Left hindlimb (tissue), 1 donor: Measurements from ENCODE around the gene F2RL1.
"Not testable (repeated sequence)": the region's sequence is repeated elsewhere in the genome, so short reads cannot be mapped to it uniquely, and the experiment has no call there.

ENCODE experiments used
- DNase-seq: peaks from one replicate; pipeline ENCODE4 v3.0.0-alpha.2; 2018

The F2RL1 gene

DNA sequence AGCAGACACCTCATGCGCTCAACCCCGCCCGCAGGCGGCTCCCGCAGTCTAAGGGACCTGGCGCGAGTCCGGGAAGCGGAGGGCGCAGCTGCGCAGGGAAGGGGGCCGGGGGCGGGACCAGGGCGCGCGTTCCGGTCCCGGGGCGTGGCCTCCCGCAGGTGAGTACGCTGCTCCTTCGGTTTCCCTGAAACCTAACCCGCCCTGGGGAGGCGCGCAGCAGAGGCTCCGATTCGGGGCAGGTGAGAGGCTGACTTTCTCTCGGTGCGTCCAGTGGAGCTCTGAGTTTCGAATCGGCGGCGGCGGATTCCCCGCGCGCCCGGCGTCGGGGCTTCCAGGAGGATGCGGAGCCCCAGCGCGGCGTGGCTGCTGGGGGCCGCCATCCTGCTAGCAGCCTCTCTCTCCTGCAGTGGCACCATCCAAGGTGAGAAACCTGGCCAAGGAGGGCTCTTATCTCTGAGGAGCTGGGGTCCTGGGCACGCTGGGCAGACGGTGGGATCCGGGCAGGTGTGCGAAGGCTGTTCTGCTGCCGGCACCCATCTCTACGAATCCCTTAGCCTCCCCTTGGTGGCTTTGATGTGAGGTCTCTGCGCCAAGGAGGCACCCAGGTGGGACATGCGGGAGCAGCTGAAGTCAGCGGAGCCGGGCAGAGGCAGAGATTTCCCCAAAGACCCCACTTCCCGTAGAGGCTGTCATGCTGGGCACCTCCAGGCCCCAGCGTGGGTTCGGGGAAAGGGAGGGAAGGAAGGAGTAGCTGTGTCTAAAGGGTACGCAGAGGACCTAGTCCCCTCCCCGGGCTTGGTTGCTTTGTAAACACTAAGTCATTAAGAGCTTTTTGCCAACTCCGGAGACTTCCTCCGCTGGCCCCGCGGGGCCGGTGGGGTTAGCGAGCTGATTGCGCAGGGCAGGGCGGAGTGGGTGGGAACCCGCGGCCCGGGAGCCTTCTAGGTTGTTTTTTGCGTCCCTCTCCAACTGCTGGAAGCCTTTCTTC lies at the start of gene F2RL1:
Gene F2RL1 (plus strand): TSS at position 187 of the 988 bp plus-strand sequence. CDS start 153 bp downstream, at position 340.
- DNase-seq = peak; percentile 40

DNA sequence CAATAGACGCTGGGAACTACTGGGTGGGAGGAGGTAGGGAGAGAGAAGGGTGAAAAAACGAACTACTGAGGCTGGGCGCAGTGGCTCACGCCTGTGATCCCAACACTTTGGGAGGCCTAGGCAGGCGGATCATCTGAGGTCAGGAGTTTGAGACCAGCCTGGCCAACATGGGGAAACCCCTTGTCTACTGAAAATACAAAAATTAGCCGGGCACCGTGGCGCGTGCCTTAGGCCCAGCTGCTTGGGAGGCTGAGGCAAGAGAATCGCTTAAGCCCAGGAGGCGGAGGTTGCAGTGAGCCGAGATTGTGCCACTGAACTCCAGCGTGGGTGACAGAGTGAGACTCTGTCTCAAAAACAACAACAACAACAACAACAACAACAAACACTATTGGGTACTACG lies 47.8 kb upstream of the F2RL1 start:
- not testable (repeated sequence) for DNase-seq

DNA sequence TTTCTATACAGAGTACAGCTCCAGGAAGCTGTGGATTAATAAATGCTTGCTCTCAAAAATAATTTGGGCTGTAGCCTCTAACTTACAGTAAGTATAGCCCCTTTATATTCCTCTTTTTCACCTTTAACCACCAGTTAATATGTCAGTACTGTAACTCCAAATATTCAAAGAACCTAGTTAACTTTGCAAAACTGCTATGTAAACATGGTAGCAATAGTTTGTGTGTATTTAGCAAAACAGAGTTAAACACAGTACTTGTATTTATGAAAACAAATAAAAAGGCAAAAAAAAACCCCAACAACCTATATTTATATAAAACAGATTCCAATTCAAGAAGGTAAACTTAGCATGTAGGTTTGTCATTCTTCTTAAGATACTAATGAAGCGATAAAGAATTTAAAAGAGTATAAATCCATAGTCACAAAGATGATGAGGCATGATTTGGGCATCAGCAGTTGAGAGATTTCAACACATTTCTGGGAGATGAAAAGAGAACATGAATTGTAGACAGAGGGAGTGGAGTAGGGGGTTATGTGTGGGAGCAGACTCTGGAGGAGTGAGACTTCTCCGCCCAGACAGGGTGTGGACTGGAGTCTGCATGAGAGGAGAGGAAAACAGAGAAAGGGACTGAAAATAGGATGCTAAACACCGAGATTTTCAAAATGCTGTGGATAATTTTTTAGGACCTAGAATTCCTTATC lies 47.0 kb upstream of the F2RL1 start:
- DNase-seq = no peak

GRCh38 chr5:76775921-76776320 lies 42.9 kb upstream of the F2RL1 start:
- no peak for DNase-seq

DNA sequence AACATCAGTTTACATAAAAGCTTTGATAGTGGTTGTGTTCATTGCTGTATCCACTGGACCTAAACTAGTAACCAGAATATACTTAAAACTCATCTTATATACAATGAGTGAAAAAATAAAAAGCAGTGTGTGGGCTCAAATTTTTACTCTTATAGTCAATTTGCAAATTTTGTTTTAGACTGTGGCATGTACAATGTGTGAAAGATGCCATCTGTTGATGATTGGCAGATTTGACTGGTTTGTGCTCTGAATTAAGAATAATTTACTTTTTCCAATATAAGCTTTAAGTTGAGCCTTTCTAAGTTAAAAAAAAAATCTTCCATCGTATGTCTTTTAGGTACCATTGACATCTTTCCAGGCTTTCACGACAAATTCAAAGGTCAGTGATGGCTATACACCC lies 42.4 kb upstream of the F2RL1 start:
- DNase-seq = no peak

GRCh38 chr5:76780616-76781015 lies 38.2 kb upstream of the F2RL1 start:
- not testable (repeated sequence) for DNase-seq

- no peak for DNase-seq
These were observed 37.1 kb upstream of the F2RL1 start for GRCh38 chr5:76781775-76782174.

DNA sequence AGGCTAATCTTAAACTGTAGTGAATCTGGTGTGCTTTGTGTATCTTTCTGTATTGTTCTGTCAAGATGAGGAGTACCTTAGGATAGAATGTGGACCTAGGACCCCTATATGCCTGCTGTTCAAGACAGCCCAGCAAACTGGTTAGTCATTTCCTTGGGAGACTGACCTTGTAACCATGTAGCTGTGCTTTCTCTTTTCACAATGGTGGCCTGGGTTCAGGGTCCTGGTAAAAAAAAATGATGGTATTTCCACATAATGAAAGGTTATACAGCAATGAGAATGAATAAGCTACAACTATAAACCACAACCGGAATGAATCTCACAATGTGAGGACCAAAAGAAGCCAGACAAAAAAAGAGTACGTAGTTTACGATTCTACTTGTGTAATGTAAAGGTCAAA lies 36.4 kb upstream of the F2RL1 start:
- no peak for DNase-seq

DNA sequence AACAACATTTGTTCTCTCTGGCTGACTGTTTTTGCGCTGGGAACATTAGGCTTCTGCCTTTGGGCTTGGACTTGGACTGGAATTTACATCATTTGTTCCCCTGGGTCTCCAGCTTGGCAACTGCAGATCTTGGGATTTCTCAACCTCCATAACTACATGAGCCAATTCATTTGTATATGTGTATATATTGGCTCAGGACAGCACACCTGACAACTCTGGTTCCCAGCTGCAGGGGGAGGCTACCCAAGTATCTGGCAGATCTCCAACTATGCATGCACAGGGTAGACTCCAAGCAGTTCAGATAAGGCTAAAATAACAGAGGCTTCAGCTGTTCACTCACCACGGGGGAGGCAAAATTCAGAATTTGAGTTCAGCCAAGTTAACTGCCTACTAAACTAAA lies 31.6 kb upstream of the F2RL1 start:
- DNase-seq = peak; percentile 85

GRCh38 chr5:76788362-76788761 lies 30.5 kb upstream of the F2RL1 start:
- no peak for DNase-seq

DNA sequence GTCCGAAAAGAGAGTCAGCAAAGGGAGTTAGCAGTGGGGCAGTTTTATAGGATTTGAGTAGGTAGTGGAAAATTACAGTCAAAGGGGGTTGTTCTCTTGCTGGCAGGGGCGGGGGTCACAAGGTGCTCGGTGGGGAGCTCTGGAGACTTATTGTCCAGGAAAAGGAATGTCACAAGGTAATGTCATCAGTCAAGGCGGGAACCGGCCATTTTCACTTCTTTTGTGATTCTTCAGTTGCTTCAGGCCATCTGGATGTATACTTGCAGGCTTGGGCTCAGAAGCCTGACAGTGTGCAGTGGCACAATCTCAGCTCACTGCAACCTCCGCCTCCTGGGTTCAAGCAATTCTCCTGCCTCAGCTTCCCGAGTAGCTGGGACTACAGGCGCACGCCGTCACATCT lies 29.6 kb upstream of the F2RL1 start:
- DNase-seq = not testable (repeated sequence)

GRCh38 chr5:76789991-76790581 lies 28.7 kb upstream of the F2RL1 start:
- DNase-seq = no peak

- peak; percentile 61 for DNase-seq
These were observed 28.1 kb upstream of the F2RL1 start for GRCh38 chr5:76790632-76791290.

DNA sequence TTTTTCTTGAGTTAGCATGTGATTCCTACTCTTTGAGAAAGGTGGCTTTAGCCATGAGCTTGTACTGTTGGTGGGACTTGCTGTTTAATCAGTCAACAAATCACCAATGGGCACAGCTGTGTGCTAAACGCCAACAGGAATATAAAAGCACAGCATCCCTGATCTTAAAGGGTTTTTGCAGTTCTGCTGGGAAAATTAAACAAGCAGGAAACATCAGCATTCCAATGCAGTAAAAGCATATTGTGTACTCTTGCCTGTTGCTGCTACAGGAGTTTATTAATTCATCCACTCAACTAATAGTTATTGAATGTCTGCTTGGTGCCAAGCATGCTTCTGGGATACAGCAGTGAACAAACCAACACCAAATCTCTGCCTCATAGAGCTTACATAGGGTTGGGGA lies 27.4 kb upstream of the F2RL1 start:
- no peak for DNase-seq

GRCh38 chr5:76794871-76795270 lies 24.0 kb upstream of the F2RL1 start:
- DNase-seq = no peak

DNA sequence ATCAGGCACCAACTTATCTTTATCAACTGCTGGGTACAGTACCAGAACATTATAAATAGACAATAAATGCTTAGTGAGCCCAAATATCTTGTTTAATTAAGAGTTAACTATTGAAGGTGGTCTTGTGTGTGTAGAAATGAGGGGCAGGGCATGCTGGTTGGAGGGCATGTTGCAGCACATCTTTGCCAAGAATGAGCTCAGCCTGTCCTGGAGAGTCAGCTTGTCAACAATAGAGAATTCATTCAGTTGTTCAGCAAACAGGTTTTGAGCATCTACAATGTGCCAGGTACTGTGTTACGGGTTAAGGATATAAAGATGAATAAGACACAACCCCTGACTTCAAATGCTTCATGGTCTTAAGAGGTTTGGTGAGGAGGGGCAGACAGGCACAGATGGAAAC lies 19.2 kb upstream of the F2RL1 start:
- DNase-seq = no peak

- no peak for DNase-seq
These were observed 18.3 kb upstream of the F2RL1 start for GRCh38 chr5:76800579-76800978.

DNA sequence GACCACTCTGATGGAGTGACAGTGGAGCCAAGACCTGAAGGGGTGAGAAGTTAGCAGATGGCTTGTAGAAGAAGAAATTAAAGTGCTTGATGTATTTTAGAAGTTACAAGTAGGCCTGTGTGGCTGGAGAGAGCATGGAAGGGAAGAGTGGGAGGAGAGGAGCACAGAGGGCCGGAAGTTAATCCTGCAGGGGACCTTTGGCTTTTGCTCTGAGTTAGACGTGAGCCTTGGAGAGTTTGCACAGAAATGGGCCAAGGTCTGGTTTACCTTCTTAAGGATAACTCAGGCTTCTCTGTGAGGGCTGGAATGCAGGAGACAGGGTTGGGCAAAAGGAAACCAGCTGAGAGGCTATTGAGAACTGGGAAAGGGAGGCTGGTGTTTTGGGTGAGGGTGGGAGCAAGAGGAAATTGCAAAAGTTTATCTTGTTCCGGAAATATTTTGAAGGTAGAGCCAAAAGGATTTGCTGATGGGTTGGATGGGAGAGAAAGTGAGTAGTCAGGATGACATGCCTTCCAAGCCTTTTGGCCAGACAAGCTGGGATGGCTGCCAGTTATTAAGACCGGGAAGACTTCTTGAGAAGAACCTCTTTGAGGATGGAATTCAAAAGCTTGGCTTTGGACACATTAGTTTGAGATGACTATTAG lies 17.5 kb upstream of the F2RL1 start:
- DNase-seq = no peak

DNA sequence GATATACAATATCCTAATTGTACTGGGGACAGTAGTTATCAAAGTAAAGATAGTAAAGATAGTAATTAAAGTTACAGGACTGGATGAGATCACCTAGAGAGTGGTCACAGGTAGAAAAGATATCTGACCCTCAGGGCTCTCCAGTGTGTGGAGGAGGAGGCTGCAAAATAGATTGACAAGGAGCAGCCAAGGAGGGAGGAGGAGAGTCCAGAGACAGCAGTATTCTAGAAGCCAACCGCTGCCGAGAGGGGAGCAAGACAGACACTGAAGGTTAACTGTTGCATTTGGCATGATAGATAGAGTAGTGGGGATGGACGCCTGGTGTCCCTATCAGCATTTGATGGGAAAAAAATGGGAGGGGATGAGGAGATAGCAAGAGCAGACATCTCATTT lies 17.0 kb upstream of the F2RL1 start:
- no peak for DNase-seq

DNA sequence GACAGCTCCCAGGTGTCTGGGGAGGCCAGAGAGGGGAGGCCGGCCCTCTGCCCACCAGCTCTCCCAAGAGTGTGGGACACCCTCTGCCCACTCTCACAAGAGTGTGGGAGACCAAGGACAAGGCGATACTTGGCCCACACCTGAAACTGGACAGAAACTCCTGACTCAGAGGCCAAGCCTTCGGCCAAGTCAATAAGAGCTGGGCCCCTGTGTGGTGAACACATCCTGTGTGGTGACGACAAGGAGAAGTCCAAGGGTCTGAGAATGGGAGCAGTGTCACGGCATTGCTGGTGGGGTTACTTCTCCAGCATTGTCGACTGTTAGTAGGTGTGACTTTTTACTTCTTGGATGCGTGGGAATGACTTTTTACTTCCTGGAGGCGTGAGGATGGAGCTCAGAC lies 14.6 kb upstream of the F2RL1 start:
- DNase-seq = no peak

DNA sequence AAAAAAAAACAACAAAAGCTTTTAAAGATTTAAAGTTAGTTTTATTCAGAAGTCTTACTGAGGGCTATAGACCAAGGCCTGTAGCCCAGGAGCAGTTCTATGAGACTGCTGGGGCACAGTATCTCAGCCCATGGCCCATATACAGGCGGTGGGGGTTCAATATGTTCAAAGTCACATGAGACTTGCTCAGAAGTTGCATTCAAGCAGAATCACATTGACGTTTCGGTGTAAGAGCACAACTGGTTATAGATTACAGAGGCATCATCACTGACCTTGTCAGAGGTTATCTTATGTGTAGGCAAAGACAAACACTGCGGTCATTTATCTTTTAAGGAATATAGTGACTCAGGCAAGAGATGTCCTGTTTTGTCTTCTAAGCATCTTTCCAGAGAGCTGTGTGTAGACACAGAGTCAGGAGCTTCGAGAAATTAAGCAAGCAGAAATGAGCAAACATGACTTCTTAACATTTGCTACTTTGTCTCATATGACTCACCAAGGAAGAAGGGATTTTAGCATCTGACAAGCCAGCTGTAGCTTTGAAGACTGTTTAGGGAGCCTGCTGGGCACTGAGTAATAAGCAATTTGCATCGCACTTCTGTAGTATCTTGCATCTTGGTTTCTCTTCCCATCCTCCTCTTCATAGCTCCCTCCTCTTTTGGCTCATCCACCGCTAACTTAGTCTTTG lies 12.9 kb upstream of the F2RL1 start:
- DNase-seq = no peak

DNA sequence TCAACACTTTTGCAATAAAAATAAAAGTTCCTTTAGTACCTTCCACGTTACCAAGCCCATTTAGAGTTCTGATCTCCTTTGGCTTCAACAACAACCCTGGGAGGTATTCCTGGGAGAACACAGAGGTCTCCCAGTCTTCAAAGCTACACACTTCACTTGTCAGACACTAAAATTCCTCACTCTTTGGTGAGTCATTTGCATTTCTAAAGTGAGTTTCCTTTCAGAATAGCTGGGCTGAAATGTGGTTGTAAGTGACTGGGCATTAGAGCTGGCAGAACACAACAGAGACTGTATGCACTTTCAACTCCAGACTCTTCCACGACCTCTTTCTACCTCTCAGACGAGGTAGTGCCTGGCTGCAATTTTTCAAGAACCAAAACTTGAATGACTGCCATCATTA lies 11.5 kb upstream of the F2RL1 start:
- no peak for DNase-seq
